Endodermal cell (in vitro differentiated cells): ENCODE measurements around the gene SLC2A11. TPM values are rescaled to one million over a fixed set of nuclear protein-coding genes. Genes with fewer than 3 reads are reported as not detected.

ENCODE experiments used
- DNase-seq: peaks from one replicate; pipeline ENCODE4 v3.0.0-alpha.2; 2017
- H3K27ac ChIP-seq: 2 replicates; pipeline ENCODE4 v1.5.1; 2013; ENCODE audit warnings: mild to moderate bottlenecking, low read depth, low read length, moderate library complexity
- H3K27me3 ChIP-seq: 2 replicates; pipeline ENCODE4 v1.6.1; 2013; ENCODE audit warnings: mild to moderate bottlenecking, low read length, moderate library complexity; ENCODE audit not compliant: insufficient read depth, control insufficient read depth, poor library complexity, severe bottlenecking
- H3K36me3 ChIP-seq: 2 replicates; pipeline ENCODE4 v1.7.0; 2013; ENCODE audit warnings: mild to moderate bottlenecking, low read length, moderate library complexity; ENCODE audit not compliant: control insufficient read depth, insufficient read depth
- H3K4me1 ChIP-seq: one replicate; pipeline ENCODE4 v1.7.0; 2013; ENCODE audit warnings: low read length; ENCODE audit not compliant: control insufficient read depth, insufficient read depth
- H3K4me3 ChIP-seq: 2 replicates; pipeline ENCODE4 v1.5.1; 2013; ENCODE audit warnings: mild to moderate bottlenecking, low read length, moderate library complexity
- H3K9ac ChIP-seq: 2 replicates; pipeline ENCODE4 v1.6.1; 2013; ENCODE audit warnings: mild to moderate bottlenecking, low read length, moderate library complexity; ENCODE audit not compliant: poor library complexity, severe bottlenecking; ENCODE audit errors: extremely low read depth
- H3K9me3 ChIP-seq: 2 replicates; pipeline ENCODE4 v1.6.1; 2013; ENCODE audit warnings: mild to moderate bottlenecking, low read length, moderate library complexity; ENCODE audit not compliant: control insufficient read depth
- H3K27ac Mint-ChIP-seq: 2 replicates; pipeline ENCODE4 v1.8.0; 2020; ENCODE audit warnings: mixed read lengths
- H3K27me3 Mint-ChIP-seq: 2 replicates; pipeline ENCODE4 v1.8.0; 2021; ENCODE audit warnings: mild to moderate bottlenecking, mixed read lengths; ENCODE audit not compliant: insufficient read depth
- H3K36me3 Mint-ChIP-seq: 2 replicates; pipeline ENCODE4 v1.8.0; 2020; ENCODE audit warnings: low read depth, mixed read lengths
- H3K4me1 Mint-ChIP-seq: 2 replicates; pipeline ENCODE4 v1.8.0; 2020; ENCODE audit warnings: mixed read lengths
- H3K4me3 Mint-ChIP-seq: 2 replicates; pipeline ENCODE4 v1.8.0; 2020; ENCODE audit warnings: mild to moderate bottlenecking, moderate library complexity, mixed read lengths
- H3K9me3 Mint-ChIP-seq: 2 replicates; pipeline ENCODE4 v1.8.0; 2020; ENCODE audit warnings: mild to moderate bottlenecking, mixed read lengths
- CTCF ChIP-seq: fragments of 200-600 bp; sonication (generic); conservative IDR thresholded peaks from 2 replicates; pipeline ENCODE4 v1.5.0; 2021; ENCODE audit warnings: antibody characterized with exemption, mild to moderate bottlenecking
- WGBS, 2 experiments: methylation state at CpG; one replicate each; pipeline versions ENCODE4 v1.1.5 to v1.1.7; 2013; ENCODE audit warnings: missing lambda C conversion rate in 2 of 2, mixed read lengths in 1 of 2; ENCODE audit not compliant: insufficient coverage in 1 of 2, insufficient read length in 1 of 2; 5-methylcytosine and 5-hydroxymethylcytosine counted together
- total RNA-seq, 2 donors: library from RNA; stranded (reverse); fragmentation: NEBNext Ultra II Directional in 1 of 2; extraction: Animal tissue kit (Norgen Biotek cat#: 25700) in 1 of 2; gene quantifications; 2 replicates in 1 of 2; 3 replicates in 1 of 2; pipeline ENCODE4 v1.2.1, GENCODE V29; 2021

Gene SLC2A11
- total RNA-seq, 2 donors from 2014 or later: 13.1 to 14.8 TPM

GRCh38 chr22:23838681-23839468, 18.8 kb upstream of the SLC2A11 start, which contains the start of gene DERL3:
TSS of gene DERL3 (minus strand) at chr22:23839006. CDS start at chr22:23838987, 19 bp downstream.
- peak within 1 kb of the TSS; percentile 65 for H3K4me3 Mint-ChIP-seq
- peaks cover 18% of the 10 kb centered on the region for H3K36me3 ChIP-seq
- WGBS, 2 experiments: 1 to 2% methylated on average over 33 to 70 of the region's 70 CpGs
- no peaks in the 10 kb centered on the region for H3K4me1 ChIP-seq
- H3K9me3 Mint-ChIP-seq: no peaks in the 10 kb centered on the region
- DNase-seq: peak; percentile 100
- H3K9ac ChIP-seq: peak within 1 kb of the TSS; percentile 51
- H3K9me3 ChIP-seq: no peaks in the 10 kb centered on the region
- peak within 1 kb of the TSS; percentile 92 for H3K27ac Mint-ChIP-seq
- H3K36me3 Mint-ChIP-seq: peaks cover 13% of the 10 kb centered on the region
- no peak for TF ChIP-seq CTCF
- no peaks in the 10 kb centered on the region for H3K27me3 ChIP-seq
- H3K4me1 Mint-ChIP-seq: peaks cover 7% of the 10 kb centered on the region
- peak within 1 kb of the TSS; percentile 79 for H3K4me3 ChIP-seq
- H3K27ac ChIP-seq: peak within 1 kb of the TSS; percentile 73
- H3K27me3 Mint-ChIP-seq: peaks cover 31% of the 10 kb centered on the region

- Mint-ChIP-seq H3K4me1 (peaks cover 7% of the 10 kb centered on the region), H3K27ac (no peak overlapping the region), H3K27me3 (peaks cover 31% of the 10 kb centered on the region), H3K4me3 (no peak overlapping the region), H3K9me3 (no peaks in the 10 kb centered on the region), H3K36me3 (peaks cover 13% of the 10 kb centered on the region)
- Histone ChIP-seq H3K36me3 (peaks cover 10% of the 10 kb centered on the region), H3K27ac (no peak overlapping the region), H3K9ac (no peak overlapping the region), H3K27me3 (no peaks in the 10 kb centered on the region), H3K9me3 (no peaks in the 10 kb centered on the region), H3K4me1 (no peaks in the 10 kb centered on the region), H3K4me3 (no peak overlapping the region)
- no peak for TF ChIP-seq CTCF
- DNase-seq: no peak
- 90 to 95% methylated on average over 6 to 7 of the region's 7 CpGs for whole genome bisulfite sequencing, 2 experiments
These were observed 17.6 kb upstream of the SLC2A11 start for GRCh38 chr22:23840026-23840425.

- DNase-seq: no peak
- Mint-ChIP-seq H3K27me3 (peaks cover 31% of the 10 kb centered on the region), H3K4me3 (no peak overlapping the region), H3K27ac (peak overlapping the region; percentile 10), H3K9me3 (no peaks in the 10 kb centered on the region), H3K4me1 (peaks cover 7% of the 10 kb centered on the region), H3K36me3 (peaks cover 3% of the 10 kb centered on the region)
- no peaks in the 10 kb centered on the region for H3K4me1 ChIP-seq
- H3K36me3 ChIP-seq: peaks cover 3% of the 10 kb centered on the region
- TF ChIP-seq CTCF: no peak
- H3K4me3 ChIP-seq: no peak overlapping the region
- H3K9me3 ChIP-seq: no peaks in the 10 kb centered on the region
- H3K27me3 ChIP-seq: no peaks in the 10 kb centered on the region
- WGBS, 2 experiments: 86 to 89% methylated on average over 4 to 5 of the region's 5 CpGs
- H3K27ac ChIP-seq: no peak overlapping the region
- H3K9ac ChIP-seq: no peak overlapping the region
These were observed 16.4 kb upstream of the SLC2A11 start for GRCh38 chr22:23841292-23841691.
